Pancreas (tissue), 10 donors: Measurements from ENCODE around the gene ITIH2. TPM values are rescaled to one million over a fixed set of nuclear protein-coding genes. Genes with fewer than 3 reads are reported as not detected.
"Not testable (repeated sequence)": the region's sequence is repeated elsewhere in the genome, so short reads cannot be mapped to it uniquely, and the experiment has no call there.

Experiments used
- ATAC-seq, 4 donors: fragments of 200-7000 bp; cut with Tn5 transposase; one replicate each; pipeline versions ENCODE4 v1.8.0 to v1.9.1; 2020; ENCODE audit warnings: mild to moderate bottlenecking in 4 of 4, moderate library complexity in 4 of 4
- DNase-seq, 6 donors: peaks; one replicate each; pipeline ENCODE4 v3.0.0-alpha.2; 2020
- FAIRE-seq: peaks from 2 replicates; lab custom pipeline; 2012; peaks lifted over from hg19 to GRCh38; lab: Jason Lieb, UNC
- H3K27ac ChIP-seq, 4 donors: fragments of 200-600 bp; sonication (generic); 1 replicate in 3 of 4; 2 replicates in 1 of 4; pipeline versions ENCODE4 v1.5.0 to v1.8.0; 2020
- H3K27me3 ChIP-seq, 4 donors: fragments of 200-600 bp; one replicate each; pipeline ENCODE4 v1.8.0; 2021
- H3K36me3 ChIP-seq, 3 donors: fragments of 200-600 bp; sonication (generic) in 1 of 3; one replicate each; pipeline versions ENCODE4 v1.5.0 to v1.8.0; 2020 to 2021
- H3K4me1 ChIP-seq, 3 donors: fragments of 200-600 bp; one replicate each; pipeline ENCODE4 v1.8.0; 2021
- H3K4me3 ChIP-seq, 4 donors: fragments of 200-600 bp; sonication (generic) in 2 of 4; one replicate each; pipeline versions ENCODE4 v1.5.0 to v1.8.0; 2020 to 2021
- H3K9me3 ChIP-seq, 4 donors: fragments of 200-600 bp; one replicate each; pipeline ENCODE4 v1.8.0; 2021
- CTCF ChIP-seq, 4 donors: fragments of 200-600 bp; sonication (generic) in 3 of 4; IDR thresholded peaks; one replicate each; pipeline versions ENCODE4 v1.5.0 to v1.8.0; 2021; ENCODE audit warnings: antibody characterized with exemption in 4 of 4
- WGBS, 2 donors: extraction: QIAGEN DNeasy Blood & Tissue Kit; methylation state at CpG; one replicate each; pipeline ENCODE4 v1.1.7; 2013; 5-methylcytosine and 5-hydroxymethylcytosine counted together
- intact Hi-C, 3 donors: fragments of 100-400 bp; cut with DNase I; formaldehyde crosslinking; loops; one replicate each; pipeline versions ENCODE4 v1.11.1 to v1.14.2; 2022
- polyA plus RNA-seq, 2 donors: library from polyadenylated mRNA; stranded (reverse); fragments of 200-250 nt; gene quantifications; one replicate each; pipeline ENCODE4 v1.2.3, GENCODE V29; 2013
- total RNA-seq, 6 donors: library from RNA; stranded (reverse); fragmentation: NEBNext Ultra II Directional in 4 of 6; extraction: Animal tissue kit (Norgen Biotek cat#: 25700) in 4 of 6; gene quantifications; one replicate each; pipeline versions ENCODE4 v1.2.1 to v1.2.4, GENCODE V29; 2021 to 2023
- donor health status: healthy with polysubstance abuse.
- donor health status: DM: no; HTN: no; CAD: no; lungs with moderate emphysema.
- donor health status: DM: no; HTN: no; CAD: no.
- donor health status: control.
- donor health status: control.
- donor health status: Bipolar disorder and iron deficiency.
- donor health status: DM: yes; HTN: yes; CAD: no.
- donor health status: DM: no; HTN: no; CAD: no.
- donor health status: DM: no; HTN: no; CAD: no.
- donor health status: DM: yes; HTN: yes; CAD: no.

Gene ITIH2
- total and polyA plus RNA-seq, 8 donors: 0.14 to 1.8 (median 0.98) TPM; not detected in 3

DNA sequence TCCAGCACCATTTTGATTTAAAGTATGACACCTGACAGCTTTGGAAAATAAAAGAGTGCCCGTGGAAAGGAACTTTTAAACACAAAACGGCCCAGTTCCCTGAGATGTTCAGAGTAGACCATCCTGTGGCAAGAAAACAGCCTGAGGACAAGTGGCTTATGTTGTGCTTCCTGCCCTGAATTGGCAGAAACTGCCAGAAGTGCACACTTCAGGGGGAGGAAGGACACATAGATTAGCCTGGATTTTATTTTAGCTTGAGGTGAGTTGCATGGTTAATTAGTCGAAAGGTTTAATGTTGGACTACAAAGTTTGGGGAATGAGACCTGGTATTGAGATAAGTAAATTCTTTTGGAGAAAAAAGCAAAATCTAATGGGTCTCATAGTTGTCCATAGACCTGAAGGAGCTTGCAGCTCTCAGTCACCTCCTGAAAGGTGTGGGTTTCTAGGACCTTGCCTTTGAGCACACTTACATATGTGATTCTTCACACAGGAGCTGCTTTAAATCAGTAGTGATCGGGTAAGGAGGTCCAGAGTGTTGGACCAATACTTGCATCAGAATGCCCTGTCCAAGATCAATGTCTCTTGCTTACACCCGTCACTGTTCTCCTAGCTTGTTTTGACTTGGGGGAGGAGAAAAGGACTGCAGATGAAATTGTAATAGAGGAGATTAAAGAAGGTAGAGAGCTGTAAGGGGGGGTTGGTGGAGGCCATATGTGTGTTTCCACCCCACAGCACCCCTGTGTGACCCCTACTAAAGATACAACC, 4.9 kb downstream of the ITIH2 start:
- H3K27me3 ChIP-seq: no peaks in the 10 kb centered on the region
- no peak for ATAC-seq
- peak overlapping the region in 2 of 4 donors; percentile 14 to 32 for H3K27ac ChIP-seq
- H3K4me3 ChIP-seq: no peak overlapping the region
- no peak for DNase-seq
- 60 to 71% methylated on average over 5 of the region's 5 CpGs for WGBS, 2 donors
- no peaks in the 10 kb centered on the region for H3K36me3 ChIP-seq
- peaks cover 0 to 9% (median 0%) of the 10 kb centered on the region in 3 donors for H3K4me1 ChIP-seq
- intact Hi-C loops: no loop called here
- no peaks in the 10 kb centered on the region for H3K9me3 ChIP-seq
- TF ChIP-seq CTCF (IDR thresholded peaks at IDR 0.05): no peak
- FAIRE-seq: no peak

DNA sequence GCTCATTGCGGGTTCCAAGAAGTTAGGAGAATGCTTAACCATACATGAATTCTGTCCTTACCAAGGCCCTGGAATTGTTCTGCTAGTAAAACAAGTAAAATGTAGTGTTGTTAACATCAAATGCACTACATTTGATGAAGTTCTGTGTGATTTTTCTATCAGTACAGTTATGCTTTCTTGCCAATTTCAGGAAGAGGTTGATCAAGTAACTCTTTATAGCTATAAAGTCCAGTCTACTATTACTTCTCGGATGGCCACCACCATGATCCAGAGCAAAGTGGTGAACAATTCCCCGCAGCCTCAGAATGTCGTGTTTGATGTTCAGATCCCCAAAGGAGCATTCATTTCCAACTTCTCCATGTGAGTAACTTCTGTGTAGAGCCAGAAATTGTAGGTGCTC, 5.7 kb downstream of the ITIH2 start:
- no peak for TF ChIP-seq CTCF (IDR thresholded peaks at IDR 0.05)
- Histone ChIP-seq H3K27me3 (no peaks in the 10 kb centered on the region), H3K27ac (no peak overlapping the region), H3K9me3 (no peaks in the 10 kb centered on the region), H3K4me3 (no peak overlapping the region), H3K4me1 (peaks cover 0 to 9% (median 0%) of the 10 kb centered on the region in 3 donors), H3K36me3 (no peaks in the 10 kb centered on the region)
- DNase-seq (no peak), FAIRE-seq (no peak), ATAC-seq (no peak)
- WGBS, 2 donors: 84 to 94% methylated on average over 4 of the region's 4 CpGs
- intact Hi-C loops: no loop called here

DNA sequence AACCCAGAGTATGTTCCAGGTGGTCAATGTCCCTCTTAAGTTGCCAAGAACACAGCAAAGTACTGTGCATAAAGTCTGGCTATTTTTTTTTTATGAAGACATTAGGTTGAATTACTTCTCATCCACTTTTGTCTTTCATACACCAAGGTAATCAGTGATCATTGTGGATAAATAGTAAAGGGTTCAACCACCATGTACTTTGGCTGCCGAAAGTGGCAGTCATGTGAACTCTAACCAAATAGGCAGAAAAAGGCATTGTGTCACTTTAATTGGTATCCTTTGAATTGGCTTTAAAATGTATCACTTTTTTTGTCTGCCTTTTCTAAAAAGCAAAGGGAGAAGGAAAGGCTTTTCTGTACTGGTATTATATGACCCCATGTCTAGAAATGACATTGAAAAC, 7.3 kb downstream of the ITIH2 start:
- Histone ChIP-seq H3K27ac (no peak overlapping the region), H3K9me3 (no peaks in the 10 kb centered on the region), H3K4me1 (peaks cover 0 to 9% (median 0%) of the 10 kb centered on the region in 3 donors), H3K27me3 (no peaks in the 10 kb centered on the region), H3K4me3 (no peak overlapping the region), H3K36me3 (no peaks in the 10 kb centered on the region)
- no peak for TF ChIP-seq CTCF (IDR thresholded peaks at IDR 0.05)
- FAIRE-seq: no peak
- no peak for DNase-seq
- 73 to 86% methylated on average over 1 of the region's 1 CpG for WGBS, 2 donors
- no peak for ATAC-seq
- intact Hi-C loops: no loop called here

DNA sequence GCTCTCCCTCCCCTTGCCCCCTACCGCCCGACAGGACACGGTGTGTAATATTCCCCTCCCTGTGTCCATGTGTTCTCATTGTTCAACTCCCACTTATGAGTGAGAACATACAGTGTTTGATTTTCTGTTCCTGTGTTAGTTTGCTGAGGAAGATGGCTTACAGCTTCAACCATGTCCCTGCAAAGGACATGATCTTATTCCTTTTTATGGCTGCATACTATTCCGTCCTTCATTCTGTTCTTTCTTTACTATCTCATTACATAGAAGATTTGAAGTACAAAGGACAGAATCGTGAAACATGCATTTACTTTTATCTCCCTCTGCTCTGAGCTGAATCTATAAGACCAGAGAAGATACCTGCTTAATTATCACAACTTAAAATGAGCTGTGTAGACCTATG, 8.0 kb downstream of the ITIH2 start:
- H3K36me3 ChIP-seq, H3K27ac ChIP-seq, H3K4me3 ChIP-seq, FAIRE-seq, H3K27me3 ChIP-seq, ATAC-seq, DNase-seq, H3K4me1 ChIP-seq, intact Hi-C loops, H3K9me3 ChIP-seq: not testable (repeated sequence)
- 70 to 88% methylated on average over 5 of the region's 5 CpGs for WGBS, 2 donors

- no peak for TF ChIP-seq CTCF (IDR thresholded peaks at IDR 0.05)
- intact Hi-C loops: no loop called here
- H3K4me3 ChIP-seq: no peak overlapping the region
- ATAC-seq: no peak
- H3K27me3 ChIP-seq: no peaks in the 10 kb centered on the region
- H3K9me3 ChIP-seq: no peaks in the 10 kb centered on the region
- WGBS, 2 donors: 70 to 91% methylated on average over 7 of the region's 7 CpGs
- no peaks in the 10 kb centered on the region for H3K36me3 ChIP-seq
- no peak overlapping the region for H3K27ac ChIP-seq
- no peak for DNase-seq
- no peaks in the 10 kb centered on the region for H3K4me1 ChIP-seq
- FAIRE-seq: no peak
Measured at GRCh38 chr10:7715515-7715914, 12.4 kb downstream of the ITIH2 start.
